T-helper 2 cell treated with Interferon-gamma antibody and Interleukin-4, amounts not matched to agents 5 μg/mL and 100 μg/mL, for 36 hours (primary cell): Measurements from ENCODE around the gene CHST11.
A peak's percentile ranks its signal among the peaks of the same experiment; 100 is the strongest.

Experiments
- DNase-seq: peaks from one replicate; pipeline ENCODE4 v3.0.0; 2021; ENCODE audit warnings: low spot score
- H3K27ac Mint-ChIP-seq: one replicate; pipeline ENCODE4 v1.8.0; 2021; ENCODE audit warnings: mild to moderate bottlenecking, mixed read lengths
- H3K27me3 Mint-ChIP-seq: one replicate; pipeline ENCODE4 v1.8.0; 2021; ENCODE audit warnings: low read depth, mixed read lengths
- H3K36me3 Mint-ChIP-seq: one replicate; pipeline ENCODE4 v1.8.0; 2021; ENCODE audit warnings: low read depth, mixed read lengths
- H3K4me1 Mint-ChIP-seq: one replicate; pipeline ENCODE4 v1.8.0; 2021; ENCODE audit warnings: low read depth, mixed read lengths
- H3K4me3 Mint-ChIP-seq: one replicate; pipeline ENCODE4 v1.8.0; 2022; ENCODE audit warnings: mild to moderate bottlenecking, moderate library complexity, mixed read lengths
- H3K9me3 Mint-ChIP-seq: one replicate; pipeline ENCODE4 v1.8.0; 2021; ENCODE audit warnings: mixed read lengths

Gene CHST11

DNA sequence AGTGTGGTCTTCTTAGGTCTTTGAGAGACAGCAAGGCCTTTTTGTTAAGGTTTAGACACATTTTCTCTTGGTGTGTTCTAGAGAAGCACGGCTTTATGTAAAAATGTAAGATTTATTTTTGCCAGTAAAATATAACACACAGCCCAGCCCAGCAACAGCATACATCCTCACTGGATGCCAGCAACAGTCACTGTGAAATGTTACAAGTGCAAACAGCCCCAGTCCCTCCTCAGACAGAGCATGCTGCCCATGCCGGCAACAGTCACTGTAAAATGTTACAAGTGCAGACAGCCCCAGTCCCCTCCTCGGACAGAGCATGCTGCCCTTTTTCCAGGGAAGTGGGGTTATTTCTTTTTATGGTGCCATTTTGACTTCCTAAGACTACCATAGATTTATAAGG is 207.6 kb downstream of the CHST11 start:
- Mint-ChIP-seq H3K27ac (no peak overlapping the region), H3K4me1 (peaks cover 24% of the 10 kb centered on the region), H3K27me3 (no peaks in the 10 kb centered on the region), H3K36me3 (peaks cover 16% of the 10 kb centered on the region), H3K4me3 (no peak overlapping the region), H3K9me3 (no peaks in the 10 kb centered on the region)
- no peak for DNase-seq

DNA sequence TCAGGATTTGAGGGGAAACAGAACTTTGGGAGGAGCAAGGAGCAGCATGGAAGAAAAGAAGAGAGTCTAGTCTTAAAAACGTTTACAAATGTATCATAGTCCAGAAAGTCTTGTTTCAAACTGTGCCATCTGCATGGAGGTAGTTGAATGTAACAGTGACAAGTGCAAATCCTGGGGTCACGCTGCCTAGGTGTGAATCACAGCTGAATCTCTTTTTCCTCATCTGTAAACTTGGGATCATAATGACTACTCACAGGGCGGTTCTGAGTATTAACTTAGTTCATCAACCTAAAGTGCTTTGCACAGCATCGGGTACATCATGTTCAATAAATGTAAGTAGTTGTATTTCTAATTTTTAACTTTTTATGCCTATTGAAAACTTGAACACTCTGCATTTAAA is 208.5 kb downstream of the CHST11 start:
- no peaks in the 10 kb centered on the region for H3K27me3 Mint-ChIP-seq
- H3K4me3 Mint-ChIP-seq: no peak overlapping the region
- no peaks in the 10 kb centered on the region for H3K9me3 Mint-ChIP-seq
- peaks cover 16% of the 10 kb centered on the region for H3K36me3 Mint-ChIP-seq
- peaks cover 33% of the 10 kb centered on the region for H3K4me1 Mint-ChIP-seq
- H3K27ac Mint-ChIP-seq: no peak overlapping the region
- no peak for DNase-seq

DNA sequence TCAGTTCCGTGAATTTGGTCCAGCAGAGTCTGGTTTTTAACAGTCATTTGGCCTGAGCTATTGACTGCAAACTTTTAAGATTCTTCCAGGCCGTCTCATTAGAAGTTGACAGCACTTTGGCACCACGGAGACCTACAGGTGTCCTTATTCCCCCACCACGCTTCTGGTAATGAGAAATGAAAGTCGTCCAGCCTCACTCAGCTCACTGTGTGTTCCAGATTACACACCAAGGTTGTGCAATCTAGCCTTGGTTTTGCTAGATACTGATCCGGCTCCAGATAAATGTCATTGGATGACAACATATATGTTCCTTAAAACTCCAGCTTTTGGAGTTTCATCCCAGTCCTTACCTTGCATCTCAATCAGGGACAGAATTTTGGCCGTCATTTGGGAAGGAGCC is 210.4 kb downstream of the CHST11 start:
- no peak overlapping the region for H3K27ac Mint-ChIP-seq
- no peak overlapping the region for H3K4me3 Mint-ChIP-seq
- DNase-seq: no peak
- no peaks in the 10 kb centered on the region for H3K27me3 Mint-ChIP-seq
- peaks cover 50% of the 10 kb centered on the region for H3K4me1 Mint-ChIP-seq
- peaks cover 21% of the 10 kb centered on the region for H3K36me3 Mint-ChIP-seq
- no peaks in the 10 kb centered on the region for H3K9me3 Mint-ChIP-seq

DNA sequence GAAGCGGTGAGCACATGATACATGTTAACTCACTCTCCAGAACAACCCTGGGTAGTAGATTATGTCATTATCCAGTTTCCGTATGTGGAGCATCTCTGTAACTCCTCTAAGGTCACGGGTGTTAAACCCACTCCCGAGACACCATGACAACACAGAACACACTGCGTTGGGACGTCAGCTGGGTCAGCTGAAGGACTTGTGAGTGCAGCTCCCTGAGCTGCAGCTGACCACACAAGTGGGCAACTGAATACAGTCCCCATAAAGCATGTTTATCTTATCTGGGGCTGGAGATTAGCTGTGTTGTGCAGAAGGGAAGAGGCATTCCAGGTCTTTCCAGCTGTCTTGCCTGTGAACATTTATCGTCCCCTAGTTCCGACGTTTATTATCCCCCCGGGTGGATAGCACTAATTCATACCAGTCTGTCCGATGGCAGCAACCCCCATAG is 211.5 kb downstream of the CHST11 start:
- Mint-ChIP-seq H3K4me3 (no peak overlapping the region), H3K36me3 (peaks cover 18% of the 10 kb centered on the region), H3K27me3 (no peaks in the 10 kb centered on the region), H3K4me1 (peaks cover 55% of the 10 kb centered on the region), H3K9me3 (no peaks in the 10 kb centered on the region), H3K27ac (no peak overlapping the region)
- DNase-seq: no peak

DNA sequence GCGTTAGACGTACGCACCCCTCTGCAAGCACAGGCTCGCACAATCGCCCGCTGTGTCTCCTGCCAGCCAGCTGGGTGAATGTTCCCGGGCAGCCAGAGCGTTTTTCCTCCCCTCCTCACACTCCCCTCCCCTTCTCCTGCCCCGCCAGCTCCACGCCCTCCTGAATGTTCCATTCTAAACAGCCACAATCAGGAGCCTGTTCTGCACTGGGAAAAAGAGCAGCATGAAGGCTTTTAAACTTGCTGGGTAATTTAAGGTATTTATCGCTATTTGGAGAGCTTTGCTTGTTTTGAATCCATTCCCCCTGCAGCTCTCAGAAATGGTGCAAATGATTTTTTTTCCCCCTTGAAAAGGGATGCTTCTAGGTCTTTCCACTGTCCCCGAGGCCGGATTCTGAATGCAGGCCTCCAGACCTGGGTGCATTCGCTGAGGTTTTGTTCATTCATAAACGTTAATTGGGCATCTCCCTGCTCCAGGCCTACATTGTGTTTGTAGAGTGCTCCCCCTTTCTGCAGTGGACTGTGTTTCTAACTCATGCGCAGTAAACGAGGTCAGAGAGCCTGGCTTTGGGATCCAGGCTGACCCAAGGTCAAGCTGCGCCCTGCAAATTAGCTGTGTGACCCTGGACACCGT is 212.5 kb downstream of the CHST11 start:
- peaks cover 57% of the 10 kb centered on the region for H3K4me1 Mint-ChIP-seq
- H3K36me3 Mint-ChIP-seq: peaks cover 16% of the 10 kb centered on the region
- H3K4me3 Mint-ChIP-seq: no peak overlapping the region
- H3K27me3 Mint-ChIP-seq: no peaks in the 10 kb centered on the region
- DNase-seq: no peak
- peak overlapping the region; percentile 13 for H3K27ac Mint-ChIP-seq
- H3K9me3 Mint-ChIP-seq: no peaks in the 10 kb centered on the region

DNA sequence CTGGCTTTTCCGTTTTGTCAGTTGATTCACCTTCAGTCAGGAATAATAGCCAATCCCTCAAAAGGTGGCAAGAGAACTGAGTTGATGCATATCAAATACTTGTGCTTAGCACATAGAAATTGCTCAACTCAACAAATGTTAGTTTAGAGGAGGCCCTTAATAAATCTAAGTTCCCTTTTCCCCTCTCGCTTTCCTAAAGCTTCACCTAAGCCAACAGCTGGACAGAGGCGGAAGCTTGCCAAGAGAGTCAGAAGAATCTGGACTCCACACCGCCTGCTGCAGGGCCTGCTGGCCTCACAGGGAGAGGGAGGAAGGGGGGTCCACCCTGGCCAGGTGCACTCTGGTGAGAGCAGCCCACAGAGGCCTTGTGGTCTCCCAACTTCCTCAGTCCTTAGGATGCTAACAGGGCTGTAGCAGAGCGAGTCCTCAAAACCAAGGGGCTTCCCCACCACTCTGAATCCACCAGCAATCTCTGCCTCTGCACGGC is 213.1 kb downstream of the CHST11 start:
- H3K4me1 Mint-ChIP-seq: peaks cover 55% of the 10 kb centered on the region
- no peak for DNase-seq
- peak overlapping the region; percentile 93 for H3K27ac Mint-ChIP-seq
- peaks cover 13% of the 10 kb centered on the region for H3K36me3 Mint-ChIP-seq
- no peaks in the 10 kb centered on the region for H3K9me3 Mint-ChIP-seq
- peak overlapping the region; percentile 76 for H3K4me3 Mint-ChIP-seq
- H3K27me3 Mint-ChIP-seq: no peaks in the 10 kb centered on the region

DNA sequence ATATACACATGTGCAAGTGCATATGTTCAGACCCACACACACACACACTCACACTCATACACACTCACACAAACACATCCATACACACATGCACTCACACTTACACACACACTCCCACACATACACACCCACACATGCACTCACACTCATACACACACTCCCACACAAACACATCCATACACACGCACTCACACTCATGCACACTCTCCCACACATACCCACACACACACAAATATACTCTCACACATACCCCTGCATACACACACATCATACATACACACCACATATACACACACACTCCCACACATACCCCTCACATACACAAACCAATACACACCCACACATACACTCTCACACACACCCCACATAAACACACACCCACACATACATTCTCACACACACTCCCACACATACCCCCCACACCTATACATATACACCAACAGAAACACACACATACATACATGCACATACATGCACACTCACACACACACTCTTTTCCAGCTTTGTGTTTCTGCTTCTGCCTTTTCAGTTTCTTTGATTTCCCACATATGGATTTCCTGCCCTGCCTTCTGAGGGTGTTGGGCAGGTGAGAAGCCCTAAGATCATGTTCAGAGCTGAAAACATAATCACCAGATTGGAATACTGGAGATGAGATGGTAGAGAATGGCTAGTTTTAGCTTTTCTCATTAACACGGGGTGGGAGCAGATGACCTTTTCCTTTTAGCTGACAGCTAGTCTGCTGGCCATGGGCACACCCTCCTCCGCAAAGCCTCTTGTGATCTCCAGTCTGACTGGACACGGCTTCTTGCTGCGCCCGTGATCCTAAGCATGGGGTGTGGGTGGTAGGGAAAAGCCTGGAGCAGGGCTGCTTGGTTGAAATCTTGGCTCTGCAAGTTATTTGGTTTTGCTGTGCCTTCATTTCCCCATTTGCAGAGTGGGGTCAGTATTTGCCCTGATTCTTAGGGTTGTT is 214.0 kb downstream of the CHST11 start:
- Mint-ChIP-seq H3K4me3 (peak overlapping the region; percentile 76), H3K4me1 (peaks cover 50% of the 10 kb centered on the region), H3K9me3 (no peaks in the 10 kb centered on the region), H3K27me3 (no peaks in the 10 kb centered on the region), H3K36me3 (peaks cover 10% of the 10 kb centered on the region), H3K27ac (peak overlapping the region; percentile 93)
- DNase-seq: no peak

DNA sequence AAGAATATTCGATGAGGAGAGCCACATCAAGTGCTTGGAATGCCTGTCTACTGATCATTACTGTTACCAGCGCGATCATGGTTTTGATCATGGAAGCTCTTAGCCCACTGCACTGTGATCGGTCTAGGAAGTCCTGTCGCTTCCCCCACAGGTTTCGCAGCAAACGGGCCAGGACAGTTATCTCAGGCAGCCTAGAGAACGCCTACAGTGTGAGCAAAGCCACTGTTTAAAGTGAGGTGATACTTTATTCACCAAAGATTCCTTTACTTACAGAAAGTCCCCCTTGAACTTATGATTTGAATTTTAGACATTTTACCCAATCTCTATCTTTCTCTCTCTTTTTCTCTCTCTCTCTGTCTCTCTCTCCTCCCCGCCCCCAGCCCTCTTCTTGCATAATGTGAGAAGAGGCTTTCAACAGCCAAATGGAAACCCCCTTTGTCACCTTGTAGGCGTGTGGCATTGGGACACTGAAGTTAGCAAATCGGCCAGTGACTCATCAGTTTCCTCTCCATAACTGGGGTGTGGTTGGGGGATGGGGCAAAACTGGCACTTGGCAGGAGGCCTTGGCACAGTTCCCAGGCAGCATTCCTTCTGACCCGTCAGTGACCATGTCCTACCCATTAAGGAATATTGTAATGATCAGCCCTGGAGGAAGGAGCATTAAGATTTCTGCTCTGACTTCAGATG is 214.8 kb downstream of the CHST11 start:
- no peaks in the 10 kb centered on the region for H3K27me3 Mint-ChIP-seq
- peak; percentile 87 for DNase-seq
- H3K36me3 Mint-ChIP-seq: peaks cover 9% of the 10 kb centered on the region
- H3K27ac Mint-ChIP-seq: peak overlapping the region; percentile 93
- H3K9me3 Mint-ChIP-seq: no peaks in the 10 kb centered on the region
- peak overlapping the region; percentile 76 for H3K4me3 Mint-ChIP-seq
- H3K4me1 Mint-ChIP-seq: peaks cover 47% of the 10 kb centered on the region

DNA sequence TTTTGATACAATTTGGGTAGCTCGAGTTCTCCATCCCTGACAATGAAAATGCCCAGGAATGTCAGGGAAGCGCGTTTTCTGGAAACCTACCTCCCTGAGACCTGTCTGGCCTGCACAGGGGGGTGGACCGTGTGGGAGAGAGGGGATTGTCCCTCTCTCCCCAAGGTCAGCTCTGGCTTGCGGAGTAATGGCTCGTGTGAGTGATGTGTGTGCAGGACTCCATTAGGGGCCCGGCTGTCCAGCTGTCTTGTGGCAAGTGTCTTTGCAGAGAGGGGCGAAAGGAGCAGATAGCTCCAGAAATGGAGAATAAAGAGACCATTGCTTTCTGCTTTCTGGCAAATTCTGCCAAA is 215.3 kb downstream of the CHST11 start:
- H3K9me3 Mint-ChIP-seq: no peaks in the 10 kb centered on the region
- H3K4me1 Mint-ChIP-seq: peaks cover 50% of the 10 kb centered on the region
- H3K27me3 Mint-ChIP-seq: no peaks in the 10 kb centered on the region
- no peak for DNase-seq
- peak overlapping the region; percentile 76 for H3K4me3 Mint-ChIP-seq
- H3K27ac Mint-ChIP-seq: peak overlapping the region; percentile 93
- peaks cover 9% of the 10 kb centered on the region for H3K36me3 Mint-ChIP-seq

DNA sequence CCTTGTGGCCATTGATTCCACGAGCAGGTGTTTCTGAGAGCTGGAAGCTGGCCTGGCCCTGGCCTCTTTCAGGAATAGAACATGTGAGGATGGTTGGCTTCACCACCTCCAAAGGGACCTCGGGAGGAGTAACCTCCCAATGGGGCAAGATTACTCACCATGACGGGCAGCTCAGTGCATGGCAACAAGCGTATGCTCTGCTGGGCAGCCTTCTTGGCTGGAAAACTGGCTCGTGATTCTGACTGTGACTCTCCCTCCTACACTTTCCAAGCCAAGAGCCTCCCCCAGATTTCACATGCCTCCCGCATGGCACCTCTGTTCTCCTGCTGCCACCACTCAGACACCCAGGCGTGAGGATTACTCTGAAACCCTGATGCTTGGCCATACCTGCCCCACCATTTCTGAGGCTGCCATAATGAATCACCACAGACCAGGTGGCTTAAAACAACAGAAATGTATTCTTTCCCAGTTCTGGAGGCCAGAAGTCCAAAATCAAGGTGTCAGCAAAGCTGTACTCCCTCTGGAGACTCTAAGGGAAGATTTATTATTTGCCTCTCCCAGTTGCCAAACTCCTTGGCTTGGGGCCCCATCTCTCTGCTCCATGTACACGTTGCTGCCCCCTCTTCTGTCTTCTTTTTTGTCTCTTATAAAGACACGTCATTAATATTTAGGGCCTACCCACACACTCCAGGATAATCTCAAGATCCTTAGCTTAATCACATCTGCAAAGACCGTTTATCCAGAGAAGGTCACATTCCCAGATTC is 215.9 kb downstream of the CHST11 start:
- H3K9me3 Mint-ChIP-seq: no peaks in the 10 kb centered on the region
- H3K4me3 Mint-ChIP-seq: no peak overlapping the region
- DNase-seq: no peak
- peaks cover 52% of the 10 kb centered on the region for H3K4me1 Mint-ChIP-seq
- no peak overlapping the region for H3K27ac Mint-ChIP-seq
- no peaks in the 10 kb centered on the region for H3K27me3 Mint-ChIP-seq
- H3K36me3 Mint-ChIP-seq: peaks cover 9% of the 10 kb centered on the region

DNA sequence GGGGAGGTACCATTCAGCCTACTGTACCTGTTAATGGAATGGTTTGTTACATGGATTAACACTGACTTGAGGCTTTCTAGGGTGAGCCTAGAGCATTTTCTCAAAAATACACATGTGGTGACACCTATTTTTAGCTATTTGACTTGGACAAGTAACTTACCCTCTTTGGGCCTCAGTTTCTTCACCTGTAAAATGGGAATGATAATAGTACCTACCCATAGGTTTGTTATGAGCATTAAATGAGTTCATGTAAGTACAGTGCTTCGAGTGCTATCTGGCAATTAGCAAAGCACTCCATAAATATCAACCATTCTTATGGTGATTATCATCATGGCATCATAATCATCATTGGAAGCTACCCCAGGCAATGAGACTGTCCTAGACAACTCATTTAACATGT is 216.5 kb downstream of the CHST11 start:
- Mint-ChIP-seq H3K9me3 (no peaks in the 10 kb centered on the region), H3K27me3 (no peaks in the 10 kb centered on the region), H3K4me3 (no peak overlapping the region), H3K27ac (no peak overlapping the region), H3K36me3 (peaks cover 9% of the 10 kb centered on the region), H3K4me1 (peaks cover 51% of the 10 kb centered on the region)
- no peak for DNase-seq

DNA sequence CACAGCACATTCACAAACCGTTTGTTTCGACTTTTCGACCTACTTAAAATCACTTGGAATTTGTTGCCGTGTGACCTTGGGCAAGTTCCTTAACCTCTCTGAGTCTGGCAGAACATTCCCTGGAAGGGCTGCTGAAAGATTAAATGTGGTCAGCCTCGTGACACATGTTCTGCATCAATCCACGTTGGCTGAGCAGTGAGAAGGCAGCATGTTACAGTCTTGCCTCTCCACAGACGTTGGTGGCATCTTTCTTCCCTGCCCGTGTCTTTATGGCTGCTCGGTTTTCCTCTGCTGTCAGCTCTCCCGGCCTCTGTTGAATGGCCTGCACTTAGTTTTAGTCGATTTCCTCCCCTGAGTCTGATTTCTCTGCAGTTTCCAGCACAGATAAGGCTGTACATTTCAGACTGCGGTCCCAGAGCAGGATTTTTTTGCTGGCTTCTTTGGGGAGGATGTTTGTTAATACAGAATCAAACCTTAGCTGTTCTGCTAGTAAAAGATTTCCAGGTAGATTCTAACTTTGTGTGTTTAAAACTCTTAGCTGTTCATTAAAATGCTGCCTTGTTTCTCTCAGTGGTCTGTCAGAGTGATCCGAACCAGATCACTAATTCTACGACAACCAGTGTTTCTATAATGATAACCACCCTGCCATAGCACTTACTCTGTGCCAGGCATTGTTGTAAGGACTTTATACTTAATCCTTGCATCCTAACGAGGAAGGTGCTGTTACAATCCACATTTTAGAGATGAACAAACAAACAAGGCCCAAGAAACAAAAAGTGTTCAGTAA is 217.1 kb downstream of the CHST11 start:
- Mint-ChIP-seq H3K4me1 (peaks cover 51% of the 10 kb centered on the region), H3K36me3 (peaks cover 9% of the 10 kb centered on the region), H3K4me3 (no peak overlapping the region), H3K9me3 (no peaks in the 10 kb centered on the region), H3K27me3 (no peaks in the 10 kb centered on the region), H3K27ac (no peak overlapping the region)
- no peak for DNase-seq

DNA sequence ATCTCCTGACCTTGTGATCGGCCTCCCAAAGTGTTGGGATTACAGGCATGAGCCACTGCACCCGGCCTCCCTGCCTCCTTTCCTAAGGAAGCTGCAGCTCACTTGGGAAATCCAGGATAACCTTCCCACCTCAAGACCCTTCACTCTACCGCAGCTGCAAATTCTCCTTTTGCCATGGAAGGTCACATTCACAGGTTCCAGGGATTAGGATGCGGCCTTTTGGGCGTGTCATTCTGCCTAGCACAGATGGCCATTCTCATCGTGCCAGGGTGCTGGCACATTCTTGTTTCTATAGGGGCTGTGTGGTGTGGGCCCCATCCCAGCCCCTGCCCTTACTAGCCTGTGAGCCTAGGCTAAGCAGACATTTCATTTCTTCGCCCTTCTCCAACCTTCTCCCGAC is 219.9 kb downstream of the CHST11 start:
- no peaks in the 10 kb centered on the region for H3K9me3 Mint-ChIP-seq
- no peaks in the 10 kb centered on the region for H3K27me3 Mint-ChIP-seq
- no peak for DNase-seq
- no peak overlapping the region for H3K27ac Mint-ChIP-seq
- peaks cover 8% of the 10 kb centered on the region for H3K36me3 Mint-ChIP-seq
- H3K4me1 Mint-ChIP-seq: peaks cover 45% of the 10 kb centered on the region
- H3K4me3 Mint-ChIP-seq: no peak overlapping the region
